ENCODE results near the gene SLC5A5.
A peak's percentile ranks its signal among the peaks of the same experiment; 100 is the strongest.

The SLC5A5 gene

DNA sequence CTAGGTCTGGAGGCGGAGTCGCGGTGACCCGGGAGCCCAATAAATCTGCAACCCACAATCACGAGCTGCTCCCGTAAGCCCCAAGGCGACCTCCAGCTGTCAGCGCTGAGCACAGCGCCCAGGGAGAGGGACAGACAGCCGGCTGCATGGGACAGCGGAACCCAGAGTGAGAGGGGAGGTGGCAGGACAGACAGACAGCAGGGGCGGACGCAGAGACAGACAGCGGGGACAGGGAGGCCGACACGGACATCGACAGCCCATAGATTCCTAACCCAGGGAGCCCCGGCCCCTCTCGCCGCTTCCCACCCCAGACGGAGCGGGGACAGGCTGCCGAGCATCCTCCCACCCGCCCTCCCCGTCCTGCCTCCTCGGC, at the start of gene SLC5A5:
Gene SLC5A5, plus strand, starts transcription at position 68 of the 373 bp plus-strand sequence. CDS start 375 bp downstream, outside the sequence.
- DNase-seq (ENCODE audit: low spot score), result no peak

DNA sequence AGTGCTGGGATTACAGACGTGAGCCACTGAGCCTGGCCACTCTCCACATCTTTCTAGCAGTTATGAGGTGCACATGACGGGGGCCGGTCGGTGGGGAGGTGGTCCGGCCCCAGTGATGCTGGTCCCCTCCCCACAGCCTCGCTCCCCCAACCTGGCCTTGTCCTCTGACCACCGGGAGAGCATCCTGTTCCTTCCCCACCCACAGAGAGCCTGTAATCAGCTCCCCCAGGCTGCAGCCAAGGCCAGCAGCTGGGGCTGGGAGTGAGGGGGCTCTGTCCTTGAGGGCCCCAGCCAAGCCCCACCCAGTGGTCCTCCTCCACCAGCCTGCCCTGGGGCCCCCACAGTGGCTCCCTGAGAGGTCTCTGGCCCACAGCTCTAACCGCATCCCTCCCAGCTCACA, 47.4 kb upstream of the SLC5A5 start:
- no peak for DNase-seq (ENCODE audit: low spot score)

DNA sequence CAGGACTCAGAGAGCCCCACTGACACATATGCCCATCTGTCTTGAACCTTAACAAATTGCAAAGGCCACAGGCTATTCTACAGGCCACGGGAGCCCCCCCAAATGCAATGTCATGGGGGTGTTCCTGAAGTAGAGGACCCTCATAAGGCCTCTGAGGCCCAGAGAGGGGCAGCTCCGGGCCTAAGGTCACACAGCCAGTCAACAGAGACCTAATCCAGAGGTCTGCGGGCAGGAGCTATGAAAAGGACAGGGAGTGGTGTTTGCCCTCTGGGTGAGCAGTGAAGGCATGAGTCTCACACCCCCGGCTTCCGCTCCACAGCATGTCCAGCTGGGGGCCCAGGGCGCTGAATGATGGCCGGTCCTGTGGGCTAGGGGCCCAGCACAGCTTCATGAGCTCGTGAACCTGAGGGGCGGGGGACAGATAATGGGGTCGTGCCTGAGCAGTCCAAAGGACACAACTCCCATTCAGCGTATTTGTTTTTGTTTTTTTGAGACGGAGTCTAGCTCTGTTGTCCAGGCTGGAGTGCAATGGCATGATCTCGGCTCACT, 45.2 kb upstream of the SLC5A5 start:
- DNase-seq (ENCODE audit: low spot score), result no peak

DNA sequence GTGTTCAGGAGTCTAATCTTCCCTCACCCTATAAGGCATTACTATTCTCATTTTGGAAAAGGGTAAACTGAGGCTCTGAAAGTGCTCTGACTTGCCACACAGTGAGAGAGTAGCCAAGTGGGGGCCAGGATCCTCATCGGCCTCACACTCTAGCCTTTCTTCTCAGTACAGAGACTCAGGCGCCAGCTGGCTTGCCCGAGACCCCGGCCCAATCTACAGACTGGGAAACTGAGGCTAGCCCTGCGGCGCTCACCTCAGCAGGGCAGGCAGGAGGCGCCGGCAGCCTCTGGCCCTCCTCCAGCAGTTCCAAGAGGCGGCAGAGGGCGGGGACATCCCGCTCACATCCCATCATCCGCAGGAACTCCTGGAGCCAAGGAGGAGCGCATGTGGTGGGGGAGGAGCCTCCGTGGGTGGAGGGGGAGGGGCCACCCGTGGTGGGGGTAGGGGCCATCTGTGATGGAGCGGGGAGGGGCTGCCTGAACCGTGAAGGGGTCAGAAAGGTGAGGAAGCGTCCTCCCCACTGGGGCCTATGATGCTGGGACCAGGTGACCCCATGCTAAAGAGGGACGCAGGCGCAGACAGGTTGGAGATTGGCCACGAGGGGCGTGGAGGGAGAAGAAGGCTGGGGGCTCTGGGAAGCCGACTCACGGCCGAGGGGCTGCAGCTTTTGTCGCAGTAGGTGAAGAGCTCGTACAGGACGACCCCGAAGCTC, 41.7 kb upstream of the SLC5A5 start:
- DNase-seq (ENCODE audit: low spot score), result no peak

GRCh38 chr19:17830567-17831418, 41.0 kb upstream of the SLC5A5 start:
- DNase-seq (ENCODE audit: low spot score), result peak; percentile 84

- DNase-seq (ENCODE audit: low spot score), result no peak
Measured at GRCh38 chr19:17831419-17831888, 40.3 kb upstream of the SLC5A5 start.

- no peak for DNase-seq (ENCODE audit: low spot score)
Measured at GRCh38 chr19:17832443-17833208, 39.1 kb upstream of the SLC5A5 start.

- DNase-seq (ENCODE audit: low spot score), result no peak
Measured at GRCh38 chr19:17834350-17835181, 37.2 kb upstream of the SLC5A5 start.

DNA sequence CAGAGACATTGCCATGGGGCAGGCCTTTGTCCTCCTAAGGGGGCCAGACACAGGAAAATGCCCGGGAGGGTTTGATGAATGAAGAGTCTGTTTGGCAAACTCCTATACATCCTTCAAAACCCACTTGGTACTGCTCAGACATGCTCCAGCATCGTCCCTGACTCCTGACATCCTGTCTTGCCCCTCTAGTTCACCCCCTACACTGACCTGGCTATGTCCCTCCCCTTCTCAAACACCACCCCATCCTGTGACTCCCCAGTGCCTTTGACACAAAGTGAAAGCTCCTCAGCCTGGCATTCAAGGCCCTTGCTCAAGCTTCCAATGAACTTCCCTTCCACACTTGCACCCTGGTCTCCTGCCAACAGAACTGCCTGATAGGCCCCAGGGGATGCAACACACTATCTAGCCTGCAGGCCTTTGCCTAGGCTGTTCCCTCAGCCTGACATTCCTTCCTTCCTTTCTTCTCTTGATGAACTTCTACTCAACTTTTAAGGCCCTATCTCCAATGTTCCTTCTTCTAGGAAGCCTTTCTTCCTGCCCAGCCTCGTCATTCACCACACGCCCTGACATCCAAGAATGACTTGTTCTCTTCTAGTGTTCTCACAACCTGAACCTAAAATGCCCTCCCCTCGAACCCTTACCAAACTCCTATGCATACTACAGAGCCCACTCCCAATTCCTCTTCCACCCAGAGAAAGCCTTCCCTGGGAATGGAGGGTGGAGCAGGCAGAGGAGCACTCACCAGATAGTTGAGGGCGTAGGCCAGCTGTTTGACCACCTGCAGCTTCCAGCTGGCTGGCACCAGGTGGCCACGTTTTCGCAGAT, 36.4 kb upstream of the SLC5A5 start:
- no peak for DNase-seq (ENCODE audit: low spot score)

DNA sequence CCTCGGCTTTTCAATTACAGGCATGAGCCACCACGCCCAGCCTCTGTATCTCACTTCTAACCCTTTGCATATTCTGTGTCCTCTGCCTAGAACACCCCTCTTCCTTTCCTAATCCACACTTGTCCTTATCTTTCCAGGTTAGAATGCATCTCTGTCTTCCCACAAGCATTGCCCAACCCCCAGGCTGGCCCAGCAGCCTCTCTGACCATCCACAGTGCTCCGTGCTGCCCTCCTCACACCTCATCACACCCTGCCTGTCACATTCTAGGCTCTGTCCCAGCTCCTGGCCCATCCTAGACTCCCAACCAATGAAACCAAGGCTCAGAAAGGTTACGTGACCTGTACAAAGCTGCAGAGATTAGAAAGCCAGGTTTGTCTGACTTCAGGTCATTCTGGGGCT, 35.2 kb upstream of the SLC5A5 start:
- no peak for DNase-seq (ENCODE audit: low spot score)

DNA sequence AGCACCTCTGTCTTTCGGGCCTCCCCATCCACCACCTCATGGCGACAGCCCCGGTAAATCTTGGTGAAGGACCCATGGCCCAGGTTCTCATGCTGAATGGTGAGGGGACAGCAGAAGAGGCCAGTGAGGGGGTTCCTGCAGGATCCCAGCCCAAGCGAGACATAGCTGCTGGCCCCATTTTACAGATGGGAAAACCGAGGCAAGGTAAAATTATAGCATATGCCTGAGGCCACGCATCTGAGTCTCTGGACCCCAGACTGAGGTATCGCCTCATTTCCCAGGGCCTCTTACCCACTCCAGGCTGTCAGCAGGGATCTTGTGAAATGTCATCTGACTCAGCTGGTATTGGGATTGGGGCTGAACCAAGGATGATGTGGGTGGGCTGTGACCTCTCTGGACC, 33.8 kb upstream of the SLC5A5 start:
- DNase-seq (ENCODE audit: low spot score), result no peak

DNA sequence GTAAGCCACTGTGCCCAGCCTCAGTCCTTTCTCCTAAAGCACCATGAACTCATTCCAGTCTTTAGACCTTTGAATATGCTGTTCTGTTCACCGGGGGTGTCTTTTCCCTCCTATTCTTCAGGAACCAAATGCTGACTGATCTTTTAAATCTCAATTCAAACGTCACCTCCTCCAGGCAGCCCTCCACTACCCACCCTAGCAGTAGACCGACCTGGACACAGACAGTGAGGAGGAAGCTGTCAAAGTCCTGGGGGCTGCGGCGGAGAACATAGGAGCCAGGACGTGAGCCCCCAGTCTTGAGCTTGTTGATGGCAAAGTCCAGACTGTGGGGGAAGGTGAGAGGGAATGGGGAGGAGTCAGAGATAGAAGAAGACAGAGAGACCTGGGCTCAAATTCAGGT, 31.7 kb upstream of the SLC5A5 start:
- no peak for DNase-seq (ENCODE audit: low spot score)

- DNase-seq (ENCODE audit: low spot score), result no peak
Measured at GRCh38 chr19:17841371-17841809, 30.4 kb upstream of the SLC5A5 start.

DNA sequence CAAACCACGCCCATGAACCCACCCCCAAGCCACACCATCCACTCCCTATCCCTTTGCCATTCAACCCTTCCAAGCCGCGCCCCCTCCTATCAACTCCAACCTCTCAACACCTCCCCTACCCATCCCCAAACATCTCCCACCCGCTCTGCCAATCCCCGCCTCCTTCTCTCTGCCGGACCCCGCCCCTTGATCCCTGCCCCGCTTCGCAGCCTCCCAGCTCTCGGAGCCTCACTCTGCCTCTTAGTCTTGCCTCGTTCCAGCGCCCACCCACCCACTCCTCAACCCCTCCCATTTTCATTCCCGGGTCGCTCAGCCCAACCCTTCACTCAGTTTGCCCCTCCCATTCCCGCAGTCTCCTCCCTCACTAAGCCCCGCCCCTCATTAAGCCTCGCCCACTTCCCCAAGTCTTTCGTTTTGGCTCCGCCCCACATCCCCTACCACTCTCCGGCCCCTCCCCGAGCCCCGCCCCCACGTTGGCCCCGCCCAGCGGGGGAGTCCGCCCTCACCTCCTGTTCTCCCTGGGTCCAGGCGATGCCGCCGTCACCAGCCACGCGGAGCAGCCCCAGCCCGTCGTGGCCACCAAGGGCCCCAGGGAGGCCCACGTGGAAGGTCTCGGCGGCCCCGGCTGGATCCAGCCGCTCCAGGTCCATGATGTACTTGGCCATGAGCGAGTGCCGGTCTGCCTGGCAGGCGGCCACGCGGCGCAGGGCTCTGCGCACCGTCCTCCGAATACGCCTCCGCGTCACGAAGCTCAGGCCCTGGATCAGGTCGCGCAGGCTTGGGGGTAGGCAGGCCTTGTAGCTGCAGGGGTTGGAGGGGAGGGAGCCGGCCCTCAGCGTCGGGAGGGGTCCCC, 29.7 kb upstream of the SLC5A5 start:
- peak; percentile 92 for DNase-seq (ENCODE audit: low spot score)

GRCh38 chr19:17842663-17843291, 29.0 kb upstream of the SLC5A5 start:
- no peak for DNase-seq (ENCODE audit: low spot score)

GRCh38 chr19:17843292-17843827, 28.4 kb upstream of the SLC5A5 start:
- no peak for DNase-seq (ENCODE audit: low spot score)

GRCh38 chr19:17843908-17844490, 27.7 kb upstream of the SLC5A5 start:
- no peak for DNase-seq (ENCODE audit: low spot score)

DNA sequence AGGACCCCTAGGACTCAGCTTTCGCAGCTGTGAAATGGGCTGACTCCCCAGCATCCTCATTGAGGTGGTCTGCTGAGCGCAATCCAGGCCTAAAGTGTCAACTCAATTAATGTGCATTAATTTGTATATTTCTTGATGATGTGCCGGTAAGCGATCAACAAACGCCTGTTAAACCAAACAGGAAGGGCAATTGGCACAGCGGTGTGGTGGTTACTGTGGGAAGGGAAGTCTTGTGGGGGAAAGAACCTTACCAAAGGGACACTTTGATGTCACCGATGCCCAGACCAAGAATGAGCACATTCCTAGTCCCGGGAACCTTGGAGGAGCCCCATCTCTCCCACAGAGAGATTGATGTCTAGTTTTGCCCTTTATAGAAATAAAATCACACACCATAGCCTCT, 25.6 kb upstream of the SLC5A5 start:
- no peak for DNase-seq (ENCODE audit: low spot score)

Data from left forelimb (tissue), 1 donor.